Adrenal gland (tissue), 12 donors: ENCODE data around the gene SOX12. TPM values are rescaled to one million over a fixed set of nuclear protein-coding genes. Genes with fewer than 3 reads are reported as not detected.

ENCODE experiments used
- DNase-seq, 7 donors: peaks; one replicate each; pipeline ENCODE4 v3.0.0-alpha.2; 2019 to 2020
- H3K27ac ChIP-seq, 5 donors: fragments of 200-600 bp; sonication (generic) in 4 of 5; 1 replicate in 3 of 5; 2 replicates in 2 of 5; pipeline versions ENCODE4 v1.5.1 to v1.8.0; 2016 to 2020; ENCODE audit warnings: mild to moderate bottlenecking in 1 of 5
- H3K27me3 ChIP-seq: fragments of 200-600 bp; 2 replicates; pipeline ENCODE4 v1.8.0; 2021
- H3K36me3 ChIP-seq, 2 donors: fragments of 200-600 bp; replicated peaks in 1 of 2; 1 replicate in 1 of 2; 2 replicates in 1 of 2; pipeline versions ENCODE4 v1.5.1 to v1.8.0; 2018 to 2022
- H3K4me1 ChIP-seq, 2 donors: fragments of 200-600 bp; replicated peaks in 1 of 2; 1 replicate in 1 of 2; 2 replicates in 1 of 2; pipeline versions ENCODE4 v1.5.1 to v1.8.0; 2018 to 2021
- H3K4me3 ChIP-seq, 4 donors: fragments of 200-600 bp; sonication (generic) in 3 of 4; one replicate each; pipeline ENCODE4 v1.5.1; 2016 to 2018
- H3K9me3 ChIP-seq, 3 donors: fragments of 200-600 bp; sonication (generic) in 1 of 3; replicated peaks in 1 of 3; 1 replicate in 2 of 3; 2 replicates in 1 of 3; pipeline versions ENCODE4 v1.5.1 to v1.8.0; 2016 to 2021
- CTCF ChIP-seq, 6 experiments: fragments of 450-650 bp in 4 of 6; fragments of 200-600 bp in 2 of 6; sonication (generic) in 1 of 6; IDR thresholded peaks; 1 replicate in 5 of 6; 2 replicates in 1 of 6; pipeline versions ENCODE4 v1.5.1 to v1.8.0; 2016 to 2021; ENCODE audit warnings: antibody characterized with exemption in 6 of 6, mild to moderate bottlenecking in 2 of 6, moderate library complexity in 1 of 6
- POLR2A ChIP-seq, 2 donors: fragments of 450-650 bp; IDR thresholded peaks; one replicate each; pipeline ENCODE4 v1.6.1; 2017; ENCODE audit warnings: antibody characterized with exemption in 2 of 2, mild to moderate bottlenecking in 2 of 2, moderate library complexity in 1 of 2
- WGBS, 4 donors: extraction: QIAGEN DNeasy Blood & Tissue Kit in 2 of 4; methylation state at CpG; one replicate each; pipeline versions ENCODE4 v1.1.5 to v1.1.7; 2013 to 2017; 5-methylcytosine and 5-hydroxymethylcytosine counted together
- intact Hi-C, 2 donors: fragments of 100-400 bp; cut with DNase I; formaldehyde crosslinking; loops; one replicate each; pipeline versions ENCODE4 v1.14.1 to v1.15.0; 2022 to 2023
- polyA plus RNA-seq, 3 donors: library from polyadenylated mRNA; stranded (reverse); fragments of 200-250 nt in 2 of 3; fragments of 350-450 nt in 1 of 3; fragmentation: Illumina TruSeq in 1 of 3; extraction: RNeasy Lipid Tissue Mini Kit (QIAGEN cat#74804) in 1 of 3; gene quantifications; one replicate each; pipeline ENCODE4 v1.2.3, GENCODE V29; 2013 to 2014
- total RNA-seq, 9 donors: library from RNA; depleted of rRNA in 4 of 9; stranded (reverse); fragments of >200 nt in 4 of 9; fragments of 120-200 nt in 1 of 9; fragmentation: NEBNext Ultra II Directional in 1 of 9; extraction: Animal tissue kit (Norgen Biotek cat#: 25700) in 1 of 9; gene quantifications; one replicate each; pipeline versions ENCODE4 v1.1.0 to v1.2.4, GENCODE V29; 2013 to 2023
- donor health status: healthy with polysubstance abuse.
- donor health status: Bipolar disorder and iron deficiency.
- donor health status: DM: yes; HTN: yes; CAD: no.
- donor health status: DM: no; HTN: no; CAD: no.
- donor health status: DM: no; HTN: no; CAD: no.
- donor health status: DM: yes; HTN: yes; CAD: no.

SOX12 gene
- total and polyA plus RNA-seq, 12 donors = 2.0 to 38.8 (median 11.2) TPM

DNA sequence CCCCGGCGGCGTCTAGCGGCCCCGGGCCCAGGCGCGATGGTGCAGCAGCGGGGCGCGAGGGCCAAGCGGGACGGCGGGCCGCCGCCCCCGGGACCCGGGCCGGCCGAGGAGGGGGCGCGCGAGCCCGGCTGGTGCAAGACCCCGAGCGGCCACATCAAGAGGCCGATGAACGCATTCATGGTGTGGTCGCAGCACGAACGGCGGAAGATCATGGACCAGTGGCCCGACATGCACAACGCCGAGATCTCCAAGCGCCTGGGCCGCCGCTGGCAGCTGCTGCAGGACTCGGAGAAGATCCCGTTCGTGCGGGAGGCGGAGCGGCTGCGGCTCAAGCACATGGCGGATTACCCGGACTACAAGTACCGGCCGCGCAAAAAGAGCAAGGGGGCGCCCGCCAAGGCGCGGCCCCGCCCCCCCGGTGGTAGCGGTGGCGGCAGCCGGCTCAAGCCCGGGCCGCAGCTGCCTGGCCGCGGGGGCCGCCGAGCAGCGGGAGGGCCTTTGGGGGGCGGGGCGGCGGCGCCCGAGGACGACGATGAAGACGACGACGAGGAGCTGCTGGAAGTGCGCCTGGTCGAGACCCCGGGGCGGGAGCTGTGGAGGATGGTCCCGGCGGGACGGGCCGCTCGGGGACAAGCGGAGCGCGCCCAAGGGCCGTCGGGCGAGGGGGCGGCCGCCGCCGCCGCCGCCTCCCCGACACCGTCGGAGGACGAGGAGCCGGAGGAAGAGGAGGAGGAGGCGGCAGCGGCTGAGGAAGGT, 715 bp downstream of the SOX12 start:
- TF ChIP-seq POLR2A (IDR thresholded peaks at IDR 0.05) (peak in 1 of 2 donors; percentile 4), CTCF (IDR thresholded peaks at IDR 0.05) (no peak)
- WGBS, 4 donors = 0% methylated on average over 101 to 103 of the region's 103 CpGs; no CpG with 5 or more reads in 2 of the 4 donors
- no peaks in the 10 kb centered on the region for H3K9me3 ChIP-seq
- H3K4me1 ChIP-seq = peaks cover 20 to 33% of the 10 kb centered on the region in 2 donors
- no peaks in the 10 kb centered on the region for H3K36me3 ChIP-seq
- peak overlapping the region; percentile 72 to 99 (median 94) for H3K27ac ChIP-seq
- H3K4me3 ChIP-seq = peak overlapping the region in 3 of 4 donors; percentile 37 to 83 (median 42)
- intact Hi-C loops = no loop called here
- H3K27me3 ChIP-seq = no peaks in the 10 kb centered on the region
- peak; percentile 71 to 88 (median 74) for DNase-seq

DNA sequence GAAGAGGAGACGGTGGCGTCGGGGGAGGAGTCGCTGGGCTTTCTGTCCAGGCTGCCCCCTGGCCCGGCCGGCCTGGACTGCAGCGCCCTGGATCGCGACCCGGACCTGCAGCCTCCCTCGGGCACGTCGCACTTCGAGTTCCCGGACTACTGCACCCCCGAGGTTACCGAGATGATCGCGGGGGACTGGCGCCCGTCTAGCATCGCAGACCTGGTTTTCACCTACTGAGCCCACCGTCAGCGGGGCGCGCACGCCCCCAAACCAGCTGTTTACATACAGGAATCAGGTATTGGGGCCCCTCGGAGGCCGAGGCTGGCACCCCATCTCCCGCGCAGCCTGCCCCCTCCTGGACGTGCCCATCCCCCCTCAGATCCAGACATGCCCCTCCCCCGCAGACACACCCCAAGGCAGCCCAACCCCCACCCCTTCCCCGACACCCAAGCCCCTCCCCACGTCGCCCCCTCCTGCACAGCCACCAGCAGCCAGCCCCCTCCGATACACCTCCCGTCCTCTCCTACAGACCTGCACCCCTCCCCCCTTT, 1.4 kb downstream of the SOX12 start:
- intact Hi-C loops = no loop called here
- peaks cover 20 to 36% of the 10 kb centered on the region in 2 donors for H3K4me1 ChIP-seq
- DNase-seq = peak in 4 of 7 donors; percentile 45 to 59 (median 51)

DNA sequence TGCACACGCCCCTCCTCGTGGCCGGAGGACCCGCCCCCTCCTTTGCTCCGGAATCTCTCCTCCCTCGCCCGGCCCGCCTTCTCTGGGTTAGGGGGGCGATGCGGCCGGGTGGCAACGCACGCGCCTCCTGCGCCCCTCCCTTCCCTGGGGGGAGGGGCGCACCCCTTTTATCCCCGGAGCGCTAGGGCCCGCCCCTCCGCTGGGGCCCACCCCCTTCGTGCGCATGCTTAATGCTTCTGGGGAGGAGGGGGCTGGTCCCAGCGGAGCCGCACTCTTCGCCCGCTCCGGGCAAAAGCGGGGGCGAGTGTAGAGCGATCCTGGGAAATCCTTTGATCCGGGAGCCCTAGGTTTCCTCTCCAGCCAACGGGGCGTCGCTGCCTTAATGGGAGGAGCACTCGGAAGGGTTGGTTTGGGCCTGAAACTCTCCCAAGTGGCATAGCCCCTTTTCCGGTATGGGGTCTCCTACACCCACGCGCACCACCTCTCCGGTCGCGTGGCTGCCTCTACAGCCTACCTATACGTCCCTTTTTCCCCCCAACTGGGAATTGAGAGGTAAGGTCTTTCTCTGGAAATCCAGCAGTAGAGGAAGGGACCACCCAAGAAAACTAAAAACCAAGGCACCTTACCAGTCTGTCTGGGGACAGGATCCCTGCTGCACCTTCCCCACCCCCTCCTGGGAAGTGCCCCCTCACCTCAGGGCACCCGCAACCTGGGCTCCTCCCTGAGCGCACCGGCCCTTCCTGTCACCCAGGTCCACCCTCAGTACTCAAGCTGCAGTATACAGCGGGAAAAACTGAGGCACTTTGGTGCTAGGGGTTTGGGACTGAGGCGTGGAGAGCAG, 2.1 kb downstream of the SOX12 start:
- Histone ChIP-seq H3K36me3 (no peaks in the 10 kb centered on the region), H3K9me3 (no peaks in the 10 kb centered on the region), H3K27ac (peak overlapping the region in 4 of 5 donors; percentile 36 to 99 (median 83)), H3K4me3 (peak overlapping the region in 3 of 4 donors; percentile 27 to 83 (median 37)), H3K27me3 (no peaks in the 10 kb centered on the region), H3K4me1 (peaks cover 20 to 36% of the 10 kb centered on the region in 2 donors)
- intact Hi-C loops = no loop called here
- TF ChIP-seq CTCF (IDR thresholded peaks at IDR 0.05) (peak in 1 of 6 experiments; percentile 4), POLR2A (IDR thresholded peaks at IDR 0.05) (peak in 1 of 2 donors; percentile 63)
- WGBS, 4 donors = 3 to 21% (median 4%) methylated on average over 5 to 47 of the region's 47 CpGs
- peak; percentile 89 to 93 (median 93) for DNase-seq

More for the DNA sequence above, 1.4 kb downstream of the SOX12 start:
- Histone ChIP-seq H3K27me3 (no peaks in the 10 kb centered on the region), H3K4me3 (peak overlapping the region in 3 of 4 donors; percentile 37 to 83 (median 42)), H3K9me3 (no peaks in the 10 kb centered on the region), H3K27ac (peak overlapping the region; percentile 72 to 99 (median 94)), H3K36me3 (no peaks in the 10 kb centered on the region)
- TF ChIP-seq CTCF (IDR thresholded peaks at IDR 0.05) (no peak), POLR2A (IDR thresholded peaks at IDR 0.05) (no peak)
- WGBS, 4 donors = 0 to 2% (median 1%) methylated on average over 10 to 38 of the region's 38 CpGs
